Right lobe of liver (tissue), 4 donors: Measurements from ENCODE around the gene SPATA9.

ENCODE experiments used
- POLR2A ChIP-seq: fragments of 450-650 bp; IDR thresholded peaks from one replicate; pipeline ENCODE4 v1.6.1; 2017; ENCODE audit warnings: antibody characterized with exemption, mild to moderate bottlenecking
- TF ChIP-seq, protein P1 (sequence below), 4 donors: fragments of 200-600 bp in 3 of 4; fragments of 450-650 bp in 1 of 4; IDR thresholded peaks; one replicate each; pipeline versions ENCODE4 v1.5.1 to v1.8.0; 2016 to 2022; ENCODE audit warnings: antibody characterized with exemption in 4 of 4, mild to moderate bottlenecking in 2 of 4
- donor health status: DM: no; HTN: no; CAD: no.
- donor health status: DM: no; HTN: no; CAD: no.
- donor health status: DM: no; HTN: yes; CAD: no.

DNA sequence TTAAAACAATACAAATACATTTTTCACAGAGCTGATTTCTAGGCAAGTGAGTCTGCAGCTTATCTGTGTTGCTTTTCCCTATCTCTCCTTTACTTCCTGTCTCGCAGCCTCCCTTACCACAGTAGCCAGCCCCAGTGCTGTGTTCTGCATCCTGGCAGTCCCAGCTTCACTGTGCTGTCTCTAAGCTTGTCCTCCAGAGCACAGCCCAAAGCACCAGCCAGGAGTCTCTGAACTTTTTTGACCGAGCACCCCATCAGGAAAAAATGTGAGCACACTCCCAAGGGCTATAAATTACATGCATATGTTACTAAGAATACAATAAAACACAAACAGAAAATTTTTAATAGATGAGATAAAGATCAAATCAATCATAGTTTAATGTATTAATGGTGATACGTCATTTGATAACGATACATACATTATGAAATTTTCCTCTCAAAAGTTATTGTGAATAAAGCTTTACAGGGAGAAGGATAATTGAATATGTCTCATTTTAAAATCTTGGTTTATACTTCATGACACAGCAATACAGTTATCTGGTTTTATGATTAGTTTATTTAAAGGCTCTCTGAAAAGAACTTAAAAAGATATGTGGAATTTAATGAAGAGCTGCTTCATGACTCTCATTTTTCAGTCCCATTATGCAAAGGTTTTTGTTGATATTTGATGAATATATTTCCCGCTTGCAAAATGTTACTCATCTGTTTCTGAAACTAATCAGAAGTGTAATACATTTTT is 41.0 kb upstream of the SPATA9 start:
- TF ChIP-seq, protein P1, sequence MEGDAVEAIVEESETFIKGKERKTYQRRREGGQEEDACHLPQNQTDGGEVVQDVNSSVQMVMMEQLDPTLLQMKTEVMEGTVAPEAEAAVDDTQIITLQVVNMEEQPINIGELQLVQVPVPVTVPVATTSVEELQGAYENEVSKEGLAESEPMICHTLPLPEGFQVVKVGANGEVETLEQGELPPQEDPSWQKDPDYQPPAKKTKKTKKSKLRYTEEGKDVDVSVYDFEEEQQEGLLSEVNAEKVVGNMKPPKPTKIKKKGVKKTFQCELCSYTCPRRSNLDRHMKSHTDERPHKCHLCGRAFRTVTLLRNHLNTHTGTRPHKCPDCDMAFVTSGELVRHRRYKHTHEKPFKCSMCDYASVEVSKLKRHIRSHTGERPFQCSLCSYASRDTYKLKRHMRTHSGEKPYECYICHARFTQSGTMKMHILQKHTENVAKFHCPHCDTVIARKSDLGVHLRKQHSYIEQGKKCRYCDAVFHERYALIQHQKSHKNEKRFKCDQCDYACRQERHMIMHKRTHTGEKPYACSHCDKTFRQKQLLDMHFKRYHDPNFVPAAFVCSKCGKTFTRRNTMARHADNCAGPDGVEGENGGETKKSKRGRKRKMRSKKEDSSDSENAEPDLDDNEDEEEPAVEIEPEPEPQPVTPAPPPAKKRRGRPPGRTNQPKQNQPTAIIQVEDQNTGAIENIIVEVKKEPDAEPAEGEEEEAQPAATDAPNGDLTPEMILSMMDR (IDR thresholded peaks at IDR 0.05): no peak
- TF ChIP-seq POLR2A: no peak
